HepG2 (cell line): Measurements from ENCODE around the gene EPX. TPM values are rescaled to one million over a fixed set of nuclear protein-coding genes. Genes with fewer than 3 reads are reported as not detected.

Experiments
- CSRNP1 ChIP-seq: sonication (generic); formaldehyde crosslinking; IDR thresholded peaks from 2 replicates; pipeline ENCODE4 v1.8.1; 2023; ENCODE audit warnings: mild to moderate bottlenecking, missing genetic modification reagents
- FOXO4 ChIP-seq: sonication (generic); formaldehyde crosslinking; conservative IDR thresholded peaks from 2 replicates; pipeline ENCODE4 v1.8.1; 2023; ENCODE audit warnings: missing genetic modification reagents
- PHF8 ChIP-seq: sonication (generic); formaldehyde crosslinking; IDR thresholded peaks from 2 replicates; pipeline ENCODE4 v1.5.0; 2020; ENCODE audit warnings: missing genetic modification reagents
- POLR2AphosphoS2 ChIP-seq: IDR thresholded peaks from 2 replicates; pipeline ENCODE4 v1.6.1; 2011; ENCODE audit warnings: low read depth, low read length, improper control_type of control experiment
- STAT6 ChIP-seq: sonication (generic); formaldehyde crosslinking; IDR thresholded peaks from 2 replicates; pipeline ENCODE4 v1.4.0; 2020; ENCODE audit warnings: missing genetic modification reagents, mild to moderate bottlenecking, borderline replicate concordance
- ZGPAT ChIP-seq: IDR thresholded peaks from 2 replicates; pipeline ENCODE4 v1.6.1; 2016; ENCODE audit warnings: mild to moderate bottlenecking
- polyA plus RNA-seq, 8 experiments: library from polyadenylated mRNA; depleted of rRNA in 3 of 8; stranded (reverse) in 7 of 8; unstranded in 1 of 8; fragments of >200 nt; fragmentation: Illumina TruSeq in 4 of 8; extraction: Trizol in 4 of 8; gene quantifications; 2 replicates each; pipeline versions ENCODE4 v1.2.1 to v1.2.3, GENCODE V29; 2011 to 2016; ENCODE audit warnings: low read depth in 4 of 8, missing spikeins in 1 of 8, mixed read lengths in 1 of 8; ENCODE audit not compliant: insufficient read depth in 1 of 8
- total RNA-seq, 5 experiments: library from RNA; depleted of rRNA; stranded (reverse); fragments of >200 nt; fragmentation: Illumina TruSeq; extraction: Trizol; gene quantifications; 2 replicates each; pipeline ENCODE4 v1.2.3, GENCODE V29; 2016; ENCODE audit warnings: low read depth in 1 of 5

The EPX gene
- total and polyA plus RNA-seq, 2 of the 13 experiments (the other 11 are each of a cell fraction or from before 2014, with no cell fraction given): not detected

- TF ChIP-seq POLR2AphosphoS2 (no peak), PHF8 (CRISPR knock-in tag) (no peak), FOXO4 (CRISPR knock-in tag) (no peak), CSRNP1 (CRISPR knock-in tag) (no peak), STAT6 (no peak), ZGPAT (CRISPR knock-in tag) (no peak)
These were observed 4.1 kb downstream of the EPX start (continued) for GRCh38 chr17:58196610-58197009.
